HepG2 (cell line): ENCODE measurements around the gene HAO2. TPM values are rescaled to one million over a fixed set of nuclear protein-coding genes. Genes with fewer than 3 reads are reported as not detected.

Source experiments
- ATAC-seq: fragments of 200-7000 bp; cut with Tn5 transposase; 3 replicates; pipeline ENCODE4 v1.9.1; 2020; ENCODE audit warnings: mild to moderate bottlenecking, moderate library complexity
- BruUV-seq: library from RNA; stranded (reverse); fragments of 400-500 nt; replicated peaks from 2 replicates; lab custom pipeline; 2021; lab: Mats Ljungman, UMichigan
- CTCF ChIA-PET: fragments of 300-600 bp; formaldehyde crosslinking; extraction: SDS; loops from one replicate; lab custom pipeline; 2021; ENCODE audit warnings: low total read pairs, inconsistent platforms, low intra/inter-chr PET ratio; lab: Yijun Ruan, JAX
- POLR2A ChIA-PET: fragments of 350-600 bp; sonication (Branson Sonifier 250); formaldehyde crosslinking; loops from one replicate; lab custom pipeline; 2020; ENCODE audit warnings: antibody characterized with exemption, inconsistent platforms; lab: Yijun Ruan, JAX
- DNase-seq: peaks from one replicate; pipeline ENCODE4 v3.0.0-alpha.2; 2015; ENCODE audit warnings: low spot score
- FAIRE-seq: peaks from 3 replicates; lab custom pipeline; 2011; peaks lifted over from hg19 to GRCh38; lab: Jason Lieb, UNC
- H2AFZ ChIP-seq: one replicate; pipeline ENCODE4 v1.6.1; 2011; ENCODE audit warnings: low read length, inconsistent platforms
- H3K27ac ChIP-seq: fragments of 300-600 bp; 3 replicates; pipeline ENCODE4 v1.8.0; 2011; ENCODE audit warnings: mixed run types, mild to moderate bottlenecking, mixed read lengths, low read length, inconsistent platforms; ENCODE audit not compliant: insufficient read depth; ENCODE audit errors: extremely low read length
- H3K27me3 ChIP-seq, 2 experiments: fragments of 200-600 bp in 1 of 2; 2 replicates in 1 of 2; 3 replicates in 1 of 2; pipeline versions ENCODE4 v1.6.0 to v1.8.0; 2011; ENCODE audit warnings: low read length in 2 of 2, mild to moderate bottlenecking in 2 of 2, moderate library complexity in 2 of 2, inconsistent platforms in 1 of 2; ENCODE audit not compliant: insufficient read depth in 2 of 2, control insufficient read depth in 1 of 2
- H3K36me3 ChIP-seq, 2 experiments: fragments of 200-600 bp in 1 of 2; replicated peaks in 1 of 2; 2 replicates in 1 of 2; 3 replicates in 1 of 2; pipeline versions ENCODE4 v1.5.1 to v1.8.0; 2011; ENCODE audit warnings: low read length in 2 of 2, inconsistent platforms in 1 of 2; ENCODE audit not compliant: insufficient read depth in 2 of 2, control insufficient read depth in 1 of 2
- H3K4me1 ChIP-seq: 2 replicates; pipeline ENCODE4 v1.5.1; 2012; ENCODE audit warnings: low read length, inconsistent platforms; ENCODE audit not compliant: insufficient read depth
- H3K4me2 ChIP-seq: 2 replicates; pipeline ENCODE4 v1.6.0; 2011; ENCODE audit warnings: low read depth, low read length, inconsistent platforms
- H3K4me3 ChIP-seq, 3 experiments: fragments of 200-600 bp in 1 of 3; sonication (generic), shearing (Covaris generic) in 1 of 3; replicated peaks in 1 of 3; 2 replicates each; pipeline ENCODE4 v1.5.1; 2011 to 2016; ENCODE audit warnings: low read length in 3 of 3, inconsistent platforms in 2 of 3, low read depth in 2 of 3, mild to moderate bottlenecking in 2 of 3, control low read depth in 1 of 3, mixed read lengths in 1 of 3; ENCODE audit not compliant: insufficient read depth in 1 of 3
- H3K79me2 ChIP-seq: one replicate; pipeline ENCODE4 v1.6.1; 2011; ENCODE audit warnings: low read length, inconsistent platforms; ENCODE audit not compliant: insufficient read depth
- H3K9ac ChIP-seq: 2 replicates; pipeline ENCODE4 v1.6.0; 2011; ENCODE audit warnings: mild to moderate bottlenecking, low read depth, low read length, inconsistent platforms; ENCODE audit not compliant: insufficient read depth
- H3K9me3 ChIP-seq: 2 replicates; pipeline ENCODE4 v1.5.1; 2012; ENCODE audit warnings: mild to moderate bottlenecking, low read length
- H4K20me1 ChIP-seq: 2 replicates; pipeline ENCODE4 v1.6.0; 2011; ENCODE audit warnings: inconsistent platforms, mild to moderate bottlenecking, low read length, moderate library complexity; ENCODE audit not compliant: insufficient read depth
- AKNA ChIP-seq: sonication (generic); formaldehyde crosslinking; IDR thresholded peaks from 2 replicates; pipeline ENCODE4 v1.4.0; 2020; ENCODE audit warnings: missing genetic modification reagents, borderline replicate concordance
- FOSL2 ChIP-seq: sonication (generic); formaldehyde crosslinking; IDR thresholded peaks from 2 replicates; pipeline ENCODE4 v1.4.0; 2020; ENCODE audit warnings: missing genetic modification reagents
- MAF1 ChIP-seq: sonication (generic); formaldehyde crosslinking; IDR thresholded peaks from 2 replicates; pipeline ENCODE4 v1.5.0; 2020; ENCODE audit warnings: missing genetic modification reagents, borderline replicate concordance
- MYC ChIP-seq: sonication (generic); formaldehyde crosslinking; IDR thresholded peaks from 2 replicates; pipeline ENCODE4 v1.9.0; 2021; ENCODE audit warnings: missing genetic modification reagents, borderline replicate concordance
- NPAS2 ChIP-seq: sonication (generic); formaldehyde crosslinking; IDR thresholded peaks from 2 replicates; pipeline ENCODE4 v1.8.0; 2022; ENCODE audit warnings: mild to moderate bottlenecking, missing genetic modification reagents, borderline replicate concordance
- POLR2G ChIP-seq: fragments of 200-400 bp; formaldehyde crosslinking; IDR thresholded peaks from 2 replicates; pipeline ENCODE4 v1.6.1; 2018; ENCODE audit warnings: mild to moderate bottlenecking, low read depth, low read length, moderate library complexity
- SETDB1 ChIP-seq: sonication (generic); formaldehyde crosslinking; IDR thresholded peaks from 2 replicates; pipeline ENCODE4 v1.5.1; 2020; ENCODE audit warnings: missing genetic modification reagents, mild to moderate bottlenecking, borderline replicate concordance
- SKIL ChIP-seq: sonication (generic); formaldehyde crosslinking; IDR thresholded peaks from 2 replicates; pipeline ENCODE4 v1.8.0; 2022; ENCODE audit warnings: missing genetic modification reagents, mild to moderate bottlenecking, moderate library complexity, borderline replicate concordance
- ZBTB7A ChIP-seq: sonication (generic); formaldehyde crosslinking; IDR thresholded peaks from 2 replicates; pipeline ENCODE4 v1.8.0; 2022; ENCODE audit warnings: mild to moderate bottlenecking, missing genetic modification reagents
- ZNF101 ChIP-seq: sonication (generic); formaldehyde crosslinking; IDR thresholded peaks from 2 replicates; pipeline ENCODE4 v1.4.0; 2020; ENCODE audit warnings: mild to moderate bottlenecking, low read depth, missing genetic modification reagents, borderline replicate concordance
- ZNF264 ChIP-seq: sonication (generic); formaldehyde crosslinking; IDR thresholded peaks from 2 replicates; pipeline ENCODE4 v1.4.0; 2020; ENCODE audit warnings: missing genetic modification reagents
- ZNF749 ChIP-seq: sonication (generic); formaldehyde crosslinking; IDR thresholded peaks from 2 replicates; pipeline ENCODE4 v1.8.0; 2022; ENCODE audit warnings: mild to moderate bottlenecking, missing genetic modification reagents, moderate library complexity, borderline replicate concordance
- ZNF816 ChIP-seq: sonication (generic); formaldehyde crosslinking; IDR thresholded peaks from 2 replicates; pipeline ENCODE4 v1.8.0; 2022; ENCODE audit warnings: missing genetic modification reagents, mild to moderate bottlenecking, borderline replicate concordance
- WGBS: methylation state at CpG from one replicate; pipeline ENCODE4 v1.1.6; 2017; ENCODE audit warnings: low lambda C conversion rate; 5-methylcytosine and 5-hydroxymethylcytosine counted together
- in situ Hi-C: cut with HindIII; loops from 2 replicates; pipeline ENCODE4 v1.10.0; 2017; ENCODE audit warnings: low pct_unique_long_range_greater_than_20kb; ENCODE audit not compliant: extremely low pct_ligation_motif_present
- intact Hi-C: fragments of 100-400 bp; cut with micrococcal nuclease; formaldehyde crosslinking; loops from one replicate; pipeline ENCODE4 v1.10.0; 2022; ENCODE audit not compliant: unreplicated experiment
- polyA plus RNA-seq, 8 experiments: library from polyadenylated mRNA; depleted of rRNA in 3 of 8; stranded (reverse) in 7 of 8; unstranded in 1 of 8; fragments of >200 nt; fragmentation: Illumina TruSeq in 4 of 8; extraction: Trizol in 4 of 8; gene quantifications; 2 replicates each; pipeline versions ENCODE4 v1.2.1 to v1.2.3, GENCODE V29; 2011 to 2016; ENCODE audit warnings: low read depth in 4 of 8, missing spikeins in 1 of 8, mixed read lengths in 1 of 8; ENCODE audit not compliant: insufficient read depth in 1 of 8
- total RNA-seq, 5 experiments: library from RNA; depleted of rRNA; stranded (reverse); fragments of >200 nt; fragmentation: Illumina TruSeq; extraction: Trizol; gene quantifications; 2 replicates each; pipeline ENCODE4 v1.2.3, GENCODE V29; 2016; ENCODE audit warnings: low read depth in 1 of 5

HAO2 gene
- total and polyA plus RNA-seq, 2 of the 13 experiments (the other 11 are each of a cell fraction or from before 2014, with no cell fraction given), result 0.05 to 0.09 TPM

GRCh38 chr1:119429687-119430086 lies 61.1 kb downstream of the HAO2 start:
- FAIRE-seq (no peak), ATAC-seq (no peak), DNase-seq (no peak)
- no peak overlapping the region for H3K4me2 ChIP-seq
- H3K27me3 ChIP-seq, result peaks cover 0 to 8% of the 10 kb centered on the region in 2 experiments; a peak in 3 of 5 replicates
- WGBS, result 26% methylated on average over 4 of the region's 4 CpGs
- no TSS peak for BruUV-seq
- TF ChIP-seq ZNF264 (no peak), ZBTB7A (CRISPR knock-in tag) (no peak), NPAS2 (CRISPR knock-in tag) (no peak), MAF1 (CRISPR knock-in tag) (no peak), MYC (CRISPR knock-in tag) (no peak), AKNA (CRISPR knock-in tag) (no peak), ZNF816 (CRISPR knock-in tag) (no peak), SETDB1 (no peak), ZNF101 (CRISPR knock-in tag) (no peak), SKIL (CRISPR knock-in tag) (no peak), FOSL2 (CRISPR knock-in tag) (no peak), POLR2G (no peak), ZNF749 (CRISPR knock-in tag) (no peak)
- H3K4me1 ChIP-seq, result no peaks in the 10 kb centered on the region
- intact Hi-C loops, result no loop called here
- ChIA-PET CTCF (no interaction called here), POLR2A (no interaction called here)
- H4K20me1 ChIP-seq, result no peaks in the 10 kb centered on the region
- no peak overlapping the region for H3K9ac ChIP-seq
- no peaks in the 10 kb centered on the region for H3K79me2 ChIP-seq
- H2AFZ ChIP-seq, result no peak overlapping the region
- H3K9me3 ChIP-seq, result no peaks in the 10 kb centered on the region
- H3K4me3 ChIP-seq, result no peak overlapping the region
- in situ Hi-C loops, result no loop called here
- H3K27ac ChIP-seq, result no peak overlapping the region
- H3K36me3 ChIP-seq, result no peaks in the 10 kb centered on the region
